GM04503 (cell line): ENCODE measurements around the gene FAM216B.

Source experiments
- DNase-seq: peaks from one replicate; pipeline ENCODE4 v3.0.0-alpha.2; 2012; ENCODE audit warnings: low read depth

The FAM216B gene

GRCh38 chr13:42836930-42837690 lies 55.7 kb downstream of the FAM216B start:
- no peak for DNase-seq
